ENCODE data around the gene NTRK3.

NTRK3 gene

GRCh38 chr15:88131937-88132336 is 124.6 kb downstream of the NTRK3 start:
- H3K4me3 ChIP-seq (replicated peaks; ENCODE audit: insufficient read depth, low read length), result no peak overlapping the region
- H3K27ac ChIP-seq (replicated peaks), result no peak overlapping the region
- TF ChIP-seq SPI1 (IDR thresholded peaks at IDR 0.05; ENCODE audit: borderline replicate concordance, low read depth) (no peak), GABPA (IDR thresholded peaks at IDR 0.05; ENCODE audit: low read depth) (no peak)
- no peak for DNase-seq (ENCODE audit: low read depth in 1 of 2, low spot score in 1 of 2)
- H3K27me3 ChIP-seq (ENCODE audit: insufficient read depth, poor library complexity, severe bottlenecking), result no peaks in the 10 kb centered on the region

GRCh38 chr15:88127432-88127790 is 129.1 kb downstream of the NTRK3 start:
- Histone ChIP-seq H3K27me3 (ENCODE audit: insufficient read depth, poor library complexity, severe bottlenecking) (no peaks in the 10 kb centered on the region), H3K27ac (replicated peaks) (no peak overlapping the region), H3K4me3 (replicated peaks; ENCODE audit: insufficient read depth, low read length) (no peak overlapping the region)
- TF ChIP-seq SPI1 (IDR thresholded peaks at IDR 0.05; ENCODE audit: borderline replicate concordance, low read depth) (no peak), GABPA (IDR thresholded peaks at IDR 0.05; ENCODE audit: low read depth) (no peak), POLR2AphosphoS5 (IDR thresholded peaks at IDR 0.05; ENCODE audit: low read depth) (no peak), REST (IDR thresholded peaks at IDR 0.05; ENCODE audit: insufficient replicate concordance, low read depth) (no peak), CTCF (IDR thresholded peaks at IDR 0.05; ENCODE audit: insufficient read depth, low read length) (no peak)
- DNase-seq (ENCODE audit: low read depth in 1 of 2, low spot score in 1 of 2), result no peak

GRCh38 chr15:88126695-88127431 is 129.7 kb downstream of the NTRK3 start:
- no peak for DNase-seq (ENCODE audit: low read depth in 1 of 2, low spot score in 1 of 2)
- TF ChIP-seq REST (IDR thresholded peaks at IDR 0.05; ENCODE audit: insufficient replicate concordance, low read depth) (no peak), SPI1 (IDR thresholded peaks at IDR 0.05; ENCODE audit: borderline replicate concordance, low read depth) (no peak), POLR2AphosphoS5 (IDR thresholded peaks at IDR 0.05; ENCODE audit: low read depth) (no peak), CTCF (IDR thresholded peaks at IDR 0.05; ENCODE audit: insufficient read depth, low read length) (no peak), GABPA (IDR thresholded peaks at IDR 0.05; ENCODE audit: low read depth) (no peak)
- Histone ChIP-seq H3K27ac (replicated peaks) (no peak overlapping the region), H3K27me3 (ENCODE audit: insufficient read depth, poor library complexity, severe bottlenecking) (no peaks in the 10 kb centered on the region), H3K4me3 (replicated peaks; ENCODE audit: insufficient read depth, low read length) (no peak overlapping the region)

GRCh38 chr15:88125576-88125975 is 131.0 kb downstream of the NTRK3 start:
- no peak overlapping the region for H3K4me3 ChIP-seq (replicated peaks; ENCODE audit: insufficient read depth, low read length)
- TF ChIP-seq CTCF (IDR thresholded peaks at IDR 0.05; ENCODE audit: insufficient read depth, low read length) (no peak), REST (IDR thresholded peaks at IDR 0.05; ENCODE audit: insufficient replicate concordance, low read depth) (no peak), GABPA (IDR thresholded peaks at IDR 0.05; ENCODE audit: low read depth) (no peak), POLR2AphosphoS5 (IDR thresholded peaks at IDR 0.05; ENCODE audit: low read depth) (no peak), SPI1 (IDR thresholded peaks at IDR 0.05; ENCODE audit: borderline replicate concordance, low read depth) (no peak)
- no peaks in the 10 kb centered on the region for H3K27me3 ChIP-seq (ENCODE audit: insufficient read depth, poor library complexity, severe bottlenecking)
- DNase-seq (ENCODE audit: low read depth in 1 of 2, low spot score in 1 of 2), result no peak
- H3K27ac ChIP-seq (replicated peaks), result no peak overlapping the region
